ENCODE measurements around the gene POLR3H.

POLR3H gene

DNA sequence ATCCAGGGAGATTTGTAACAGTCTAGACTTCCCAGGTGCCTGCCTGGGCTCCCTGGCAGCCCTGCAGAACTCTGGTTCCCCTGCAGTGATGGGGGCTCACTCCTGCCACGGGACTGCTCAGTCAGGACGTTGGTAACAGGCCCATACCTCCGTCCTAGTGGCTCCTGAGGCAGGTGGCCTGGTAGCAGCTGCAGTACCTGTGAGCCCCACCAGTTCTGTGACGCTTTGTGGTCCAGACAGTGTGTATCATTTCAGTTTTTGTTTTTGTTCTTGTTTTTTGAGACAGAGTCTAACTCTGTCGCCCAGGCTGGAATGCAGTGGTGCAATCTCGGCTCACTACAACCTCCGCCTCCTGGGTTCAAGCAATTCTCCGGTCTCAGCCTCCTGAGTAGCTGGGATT is 27.8 kb downstream of the POLR3H start:
- DNase-seq (ENCODE audit: low spot score): no peak

DNA sequence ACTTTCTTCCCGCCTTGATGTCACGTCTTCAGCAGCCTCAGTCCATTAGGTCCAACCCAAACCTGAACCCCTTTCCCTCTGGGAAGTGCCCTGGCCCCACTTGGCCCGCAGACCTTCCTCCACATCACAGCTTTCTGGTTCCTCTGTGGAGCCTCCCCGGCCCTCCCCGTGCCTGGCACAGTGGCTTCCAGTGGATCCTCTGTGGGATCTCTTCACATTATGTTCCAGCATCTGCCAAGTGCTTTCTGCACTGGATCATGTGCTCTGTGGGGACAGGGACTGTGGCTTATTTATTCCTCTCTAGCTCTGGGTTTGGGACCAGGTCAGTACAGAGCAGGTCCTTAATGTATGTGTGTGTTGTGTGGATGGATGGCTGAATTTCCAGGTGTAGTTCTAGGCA is 30.9 kb downstream of the POLR3H start:
- DNase-seq (ENCODE audit: low spot score): no peak

DNA sequence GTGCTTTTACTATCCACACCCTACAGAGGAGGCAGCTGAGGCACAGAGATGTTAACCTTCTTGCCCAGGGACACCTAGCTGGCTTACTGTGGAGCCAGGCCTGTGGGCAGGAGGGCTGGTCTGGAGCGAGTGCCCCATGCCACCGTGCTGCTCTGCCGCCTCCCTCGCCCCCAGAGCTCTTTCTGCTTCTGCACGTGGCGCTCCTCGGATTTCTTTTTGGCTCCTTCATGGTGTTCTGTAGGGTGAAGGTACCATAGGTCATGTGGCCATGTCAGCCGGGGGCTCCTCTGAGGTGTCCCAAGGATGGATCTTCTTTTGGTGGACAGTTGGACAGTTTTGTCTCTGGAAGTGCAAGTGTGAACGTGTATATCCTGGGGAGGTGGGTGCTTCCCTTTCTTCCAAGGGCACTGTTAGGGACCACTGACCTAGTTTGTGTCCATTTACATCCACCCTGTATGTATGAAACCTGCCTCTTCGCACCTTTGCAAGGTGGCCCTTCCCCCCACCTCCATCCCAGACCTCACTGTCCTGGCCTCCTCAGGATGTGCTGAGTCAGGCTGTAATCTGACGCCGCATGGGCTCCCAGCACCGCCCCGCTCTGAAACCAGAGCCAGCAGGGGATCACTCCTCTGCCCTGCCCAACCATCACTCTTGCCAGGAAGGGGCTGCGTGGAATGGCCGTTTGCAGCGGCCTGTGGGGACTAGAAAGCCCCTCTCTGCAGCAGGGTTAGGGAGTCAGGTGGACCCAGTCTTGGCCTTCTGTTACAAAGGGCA is 31.7 kb downstream of the POLR3H start:
- peak; percentile 86 for DNase-seq (ENCODE audit: low spot score)

DNA sequence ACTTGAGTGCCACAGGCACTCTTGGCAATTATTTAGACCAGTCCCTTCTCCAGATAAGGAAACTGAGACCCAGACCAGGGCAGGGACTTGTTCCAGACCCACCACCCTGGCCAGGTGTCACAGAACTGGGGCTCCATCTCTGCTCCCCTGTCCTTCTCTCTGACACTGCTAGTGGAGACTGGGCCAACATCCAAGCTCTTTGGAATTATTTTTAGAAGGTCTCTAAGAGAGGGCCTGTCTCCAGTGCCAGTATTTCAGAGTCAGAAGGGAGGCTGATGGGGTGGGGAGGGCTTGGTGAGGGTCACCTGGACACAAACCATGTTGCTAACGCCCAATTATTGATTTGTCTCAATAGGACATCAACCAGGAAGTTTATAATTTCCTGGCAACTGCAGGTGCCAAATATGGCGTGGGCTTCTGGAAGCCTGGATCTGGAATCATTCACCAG is 32.7 kb downstream of the POLR3H start:
- no peak for DNase-seq (ENCODE audit: low spot score)

DNA sequence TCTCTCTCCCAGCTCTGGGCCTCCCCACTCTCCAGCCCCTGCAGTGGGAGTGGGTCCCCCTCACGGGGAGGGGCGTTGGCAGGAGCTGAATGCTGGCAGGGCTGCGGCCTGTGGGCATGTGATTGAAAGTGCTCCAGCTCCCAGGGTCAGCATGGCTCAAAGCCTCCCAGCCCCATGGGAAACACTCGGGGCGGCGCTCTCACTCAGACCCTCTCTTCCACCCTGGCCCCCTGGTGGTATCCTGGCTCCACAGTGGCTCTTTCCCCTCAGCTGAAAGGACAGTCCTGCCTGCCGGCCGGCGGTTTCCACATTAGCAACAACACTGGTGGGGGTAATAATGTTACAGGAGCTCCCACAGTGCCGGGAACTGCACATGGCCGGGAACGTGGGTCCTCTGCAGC is 35.5 kb downstream of the POLR3H start:
- no peak for DNase-seq (ENCODE audit: low spot score)

DNA sequence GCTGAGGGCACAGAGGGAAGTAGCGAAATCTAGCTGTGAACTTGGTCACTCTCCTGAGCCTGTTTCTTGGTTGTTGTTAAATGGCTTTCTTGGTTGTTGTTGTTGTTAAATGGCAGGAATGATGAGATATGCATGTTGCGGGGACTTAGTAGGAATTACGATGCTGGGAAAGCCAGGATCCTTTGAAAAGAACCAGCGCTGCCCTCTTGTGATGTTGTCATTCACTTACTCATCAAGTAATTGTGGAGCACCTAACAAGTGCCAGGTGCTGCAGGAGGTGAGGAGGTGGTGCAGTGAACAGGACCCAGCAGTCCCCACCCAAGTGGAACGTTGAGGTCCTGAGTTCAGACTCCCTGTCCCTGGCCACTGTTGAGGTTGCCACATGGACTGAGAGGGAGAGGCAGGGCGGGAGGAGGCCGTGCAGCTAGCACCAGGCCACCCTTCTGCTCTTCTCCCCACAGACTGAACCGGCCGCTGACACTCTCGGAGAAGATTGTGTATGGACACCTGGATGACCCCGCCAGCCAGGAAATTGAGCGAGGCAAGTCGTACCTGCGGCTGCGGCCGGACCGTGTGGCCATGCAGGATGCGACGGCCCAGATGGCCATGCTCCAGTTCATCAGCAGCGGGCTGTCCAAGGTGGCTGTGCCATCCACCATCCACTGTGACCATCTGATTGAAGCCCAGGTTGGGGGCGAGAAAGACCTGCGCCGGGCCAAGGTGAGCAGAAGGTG is 36.8 kb downstream of the POLR3H start:
- no peak for DNase-seq (ENCODE audit: low spot score)

DNA sequence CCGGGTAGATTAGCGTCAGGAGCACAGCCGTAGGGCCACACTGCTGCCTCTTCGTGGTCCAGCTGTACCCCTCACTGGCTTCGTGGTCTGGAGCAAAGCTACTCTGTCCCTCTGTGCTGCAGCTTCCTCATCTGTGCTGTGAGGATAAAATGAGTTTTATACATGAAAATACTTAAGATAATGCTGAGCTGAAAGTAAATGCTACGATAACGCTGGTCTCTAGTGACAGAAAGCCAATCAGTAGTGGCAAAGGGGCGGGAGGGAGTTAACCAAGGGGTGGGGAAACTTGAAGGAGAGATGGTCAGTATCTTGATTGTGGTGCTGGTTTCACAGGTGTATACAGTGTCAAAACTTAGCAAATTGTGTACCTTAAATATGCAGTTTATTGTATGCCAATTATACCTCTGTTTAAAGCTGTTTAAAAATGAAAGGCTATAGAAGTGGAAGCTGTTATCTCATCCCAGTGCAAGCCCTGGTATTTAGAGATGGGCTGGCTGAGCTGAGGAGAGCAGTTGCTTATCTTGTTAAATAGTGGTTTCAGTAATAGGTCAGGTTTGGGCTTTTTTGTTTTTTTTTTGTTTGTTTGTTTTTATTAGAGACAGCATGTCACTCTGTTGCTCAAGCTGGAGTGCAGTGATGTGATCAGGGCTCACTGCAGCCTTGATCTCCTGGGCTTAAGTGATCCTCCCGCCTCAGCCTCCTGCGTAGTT is 38.6 kb downstream of the POLR3H start:
- no peak for DNase-seq (ENCODE audit: low spot score)

DNA sequence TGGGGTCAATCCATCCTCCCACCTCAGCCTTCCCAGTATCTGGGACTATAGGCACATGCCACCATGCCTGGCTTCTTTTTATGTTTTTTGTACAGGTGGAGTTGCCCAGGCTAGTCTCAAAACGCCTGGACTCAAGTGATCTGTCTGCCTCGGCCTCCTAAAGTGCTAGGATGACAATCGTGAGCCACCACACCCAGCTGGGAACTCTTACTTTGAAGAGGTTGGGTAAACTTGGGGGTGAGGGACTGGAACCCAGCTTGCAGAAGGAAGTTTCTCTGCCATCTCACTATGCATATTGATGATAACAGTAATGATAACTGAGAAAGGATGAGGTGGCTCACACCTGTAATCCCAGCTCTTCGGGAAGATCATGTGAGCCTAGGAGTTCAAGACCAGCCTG is 39.5 kb downstream of the POLR3H start:
- DNase-seq (ENCODE audit: low spot score): no peak

DNA sequence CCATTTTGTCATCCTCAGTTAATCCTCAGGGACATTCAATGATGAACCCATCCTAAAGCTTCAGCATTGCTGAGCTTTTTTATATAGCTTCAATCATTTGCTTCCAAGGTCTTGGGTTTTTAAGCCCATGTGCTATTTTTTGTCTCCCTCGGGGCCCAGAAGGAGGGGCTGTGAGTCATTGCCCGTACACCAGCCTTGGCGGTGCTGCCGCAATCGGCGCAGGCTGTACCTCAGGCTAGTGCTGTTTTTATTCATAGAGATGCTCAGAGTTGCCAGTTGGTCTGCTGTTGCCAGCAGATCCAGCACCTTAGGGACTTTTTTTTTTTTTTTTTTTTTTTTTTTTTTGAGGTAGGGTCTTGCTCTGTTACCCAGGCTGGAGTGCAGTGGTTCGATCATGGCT is 39.9 kb downstream of the POLR3H start:
- no peak for DNase-seq (ENCODE audit: low spot score)

DNA sequence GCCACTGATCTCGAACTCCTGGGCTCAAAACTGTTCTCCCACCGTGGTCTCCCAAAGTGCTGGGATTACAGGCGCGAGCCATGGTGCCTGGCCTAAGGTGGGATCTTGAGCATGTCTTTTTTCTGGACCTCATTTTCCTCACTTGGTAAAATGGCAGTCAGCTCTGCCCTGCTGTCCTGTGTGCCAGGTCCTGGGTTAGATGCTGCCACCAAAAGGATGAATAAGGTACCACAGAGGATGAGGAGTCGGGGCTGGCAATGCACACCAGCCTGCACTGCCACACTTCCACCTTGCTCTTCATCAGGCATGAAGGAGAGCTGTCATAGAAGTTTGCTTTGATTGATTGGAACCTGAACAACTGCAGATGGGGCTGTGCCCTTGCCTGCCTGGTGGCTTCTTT is 43.1 kb downstream of the POLR3H start:
- DNase-seq (ENCODE audit: low spot score): peak; percentile 47

DNA sequence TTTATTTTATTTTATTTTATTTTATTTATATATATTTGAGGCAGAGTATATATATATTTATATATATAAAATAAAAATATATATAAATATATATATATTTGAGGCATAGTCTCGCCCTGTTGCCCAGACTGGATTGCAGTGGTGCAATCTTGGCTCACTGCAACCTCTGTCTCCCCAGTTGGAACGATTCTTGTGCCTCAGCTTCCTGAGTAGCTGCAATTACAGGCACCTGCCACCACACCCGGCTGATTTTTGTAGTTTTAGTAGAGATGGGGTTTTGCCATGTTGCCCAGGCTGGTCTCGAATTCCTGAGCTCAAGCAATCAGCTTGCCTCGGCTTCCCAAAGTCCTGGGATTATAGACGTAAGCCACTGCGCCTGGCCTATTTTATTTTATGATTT is 44.0 kb downstream of the POLR3H start:
- no peak for DNase-seq (ENCODE audit: low spot score)

DNA sequence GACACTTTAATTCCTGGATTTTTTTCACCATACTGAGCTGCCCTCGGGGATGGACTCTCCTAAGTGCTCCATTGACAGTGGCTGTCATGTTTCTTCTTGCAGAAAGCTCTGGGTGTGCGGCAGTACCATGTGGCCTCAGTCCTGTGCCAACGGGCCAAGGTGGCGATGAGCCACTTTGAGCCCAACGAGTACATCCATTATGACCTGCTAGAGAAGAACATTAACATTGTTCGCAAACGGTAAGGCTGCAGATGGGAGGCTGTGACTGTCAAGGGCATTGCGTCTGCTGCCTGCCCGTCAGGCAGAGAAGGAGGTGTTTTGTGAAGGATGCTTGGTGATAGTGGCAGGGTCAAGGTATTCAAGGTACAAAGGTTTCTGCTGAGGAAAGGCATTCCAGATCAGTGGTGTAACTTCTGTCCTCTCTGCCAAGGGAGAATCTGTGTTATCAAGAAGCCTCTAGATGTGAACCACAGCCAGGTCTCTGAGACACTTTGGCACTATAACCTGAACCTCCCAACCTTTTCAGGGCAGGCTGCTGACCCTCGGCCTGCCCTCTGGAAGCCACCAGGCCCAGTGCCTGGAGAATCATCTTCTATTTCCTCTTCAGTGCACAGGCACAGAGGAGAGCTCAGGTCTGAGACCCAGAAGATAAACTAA is 44.5 kb downstream of the POLR3H start:
- DNase-seq (ENCODE audit: low spot score): no peak

DNA sequence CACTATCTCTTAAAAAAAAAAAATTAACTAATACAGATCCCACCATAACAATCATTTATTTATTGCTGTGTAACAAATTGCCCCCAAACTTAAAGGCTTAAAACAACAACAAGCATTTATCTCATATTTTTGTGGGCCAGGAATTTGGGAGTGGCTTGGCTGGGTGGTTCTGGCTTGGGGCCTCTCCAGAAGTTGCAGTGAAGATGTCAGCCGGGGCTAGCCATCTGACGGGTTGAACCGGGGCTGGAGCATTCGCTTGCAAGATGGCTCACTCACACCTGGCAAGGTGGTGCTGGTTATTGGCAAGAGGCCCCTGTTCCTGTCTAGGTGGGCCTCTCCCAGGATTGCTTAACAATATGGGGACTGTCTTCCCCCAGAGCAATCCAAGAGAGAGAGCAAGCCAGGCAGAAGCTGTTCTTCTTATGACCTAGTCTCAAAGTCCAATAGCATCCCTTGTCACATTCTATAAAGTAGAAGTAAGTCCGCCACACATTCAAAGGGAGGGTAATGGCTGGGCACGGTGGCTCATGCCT is 45.9 kb downstream of the POLR3H start:
- peak; percentile 63 for DNase-seq (ENCODE audit: low spot score)

DNA sequence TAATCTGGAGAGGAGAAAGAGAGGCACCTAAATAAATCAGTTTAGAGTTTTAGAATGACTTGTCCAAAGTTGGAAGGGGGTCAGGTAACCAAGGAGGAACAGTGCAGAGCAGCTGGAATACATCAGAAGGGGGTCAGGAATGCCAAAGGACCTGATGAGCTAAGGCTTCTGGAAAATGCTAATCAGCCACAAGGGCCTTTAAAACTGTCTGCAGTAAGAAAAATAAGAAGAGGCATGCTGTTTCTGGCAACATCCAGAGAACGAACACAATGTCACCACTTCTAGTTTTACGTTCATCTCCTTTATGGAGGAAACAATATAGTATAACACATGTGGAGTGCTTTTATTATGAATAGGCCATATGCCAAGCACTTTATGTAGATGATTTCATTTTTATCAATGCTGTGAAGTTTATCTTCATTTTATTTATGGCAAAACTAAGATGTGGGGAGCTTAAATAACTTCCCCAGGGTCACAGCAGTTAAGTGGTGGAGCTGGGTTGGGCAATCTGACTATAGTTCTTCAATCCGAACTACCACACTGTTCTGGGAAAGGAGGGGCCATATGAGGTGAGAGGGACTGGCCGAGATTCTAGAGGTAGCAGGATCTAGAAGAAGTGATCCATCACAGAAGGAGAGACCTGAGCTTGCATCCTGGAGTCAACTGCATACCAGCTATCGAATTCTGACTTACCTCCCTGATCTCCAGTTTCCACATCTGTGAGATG is 52.7 kb downstream of the POLR3H start:
- DNase-seq (ENCODE audit: low spot score): no peak

DNA sequence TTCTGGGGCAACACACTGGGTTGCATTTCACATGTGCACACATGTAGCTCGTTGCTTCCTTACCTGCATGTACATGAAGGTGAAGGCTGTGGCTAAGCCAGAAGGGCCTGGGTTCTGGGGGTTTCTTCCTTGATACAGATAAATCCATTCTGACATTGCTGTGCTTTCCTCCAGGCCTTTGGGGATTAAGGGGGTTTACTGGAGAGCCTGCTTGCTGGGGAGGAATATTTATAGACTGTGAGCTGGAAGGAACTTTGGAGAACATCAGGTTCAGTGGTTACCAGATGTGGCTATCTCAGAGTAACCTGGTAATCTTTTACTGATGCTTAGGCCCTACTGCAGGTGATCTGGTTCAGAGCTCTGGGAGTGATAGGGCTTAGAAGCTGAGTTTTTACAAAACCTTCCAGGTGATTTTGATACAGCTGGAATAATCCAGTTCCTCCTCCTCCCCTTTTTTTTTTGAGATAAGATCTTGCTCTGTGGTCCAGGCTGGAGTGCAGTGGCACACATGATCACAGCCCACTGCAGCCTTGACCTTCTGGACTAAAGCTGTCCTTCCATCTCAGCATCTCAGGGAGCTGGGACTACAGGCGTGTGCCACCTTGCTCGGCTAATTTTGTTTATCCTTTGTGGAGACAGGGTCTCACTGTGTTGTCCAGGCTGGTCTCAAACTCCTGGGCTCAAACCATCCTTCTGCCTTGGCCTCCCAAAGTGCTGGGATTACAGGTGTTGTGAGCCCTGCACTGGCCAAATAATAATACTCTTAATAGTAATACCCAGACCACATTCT is 55.5 kb downstream of the POLR3H start:
- no peak for DNase-seq (ENCODE audit: low spot score)

DNA sequence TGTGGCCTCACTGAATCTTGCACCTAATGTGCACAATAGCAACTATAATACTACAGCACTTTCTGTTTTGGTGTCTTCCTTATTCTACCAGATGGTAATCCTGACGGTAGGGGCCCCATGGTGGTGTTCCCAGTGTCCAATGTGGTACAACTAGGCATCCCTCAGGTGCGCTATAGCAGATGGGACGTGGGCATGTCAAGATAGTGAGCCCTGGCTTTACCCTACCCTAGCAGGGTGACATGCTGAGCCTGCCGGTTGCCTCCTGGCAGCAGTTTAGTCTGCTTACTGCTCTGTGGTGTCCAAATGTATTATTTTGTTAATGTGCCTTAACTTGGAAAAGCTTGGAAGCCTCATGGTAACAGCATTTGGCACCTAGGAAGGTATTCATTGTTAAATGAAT is 56.2 kb downstream of the POLR3H start:
- no peak for DNase-seq (ENCODE audit: low spot score)

DNA sequence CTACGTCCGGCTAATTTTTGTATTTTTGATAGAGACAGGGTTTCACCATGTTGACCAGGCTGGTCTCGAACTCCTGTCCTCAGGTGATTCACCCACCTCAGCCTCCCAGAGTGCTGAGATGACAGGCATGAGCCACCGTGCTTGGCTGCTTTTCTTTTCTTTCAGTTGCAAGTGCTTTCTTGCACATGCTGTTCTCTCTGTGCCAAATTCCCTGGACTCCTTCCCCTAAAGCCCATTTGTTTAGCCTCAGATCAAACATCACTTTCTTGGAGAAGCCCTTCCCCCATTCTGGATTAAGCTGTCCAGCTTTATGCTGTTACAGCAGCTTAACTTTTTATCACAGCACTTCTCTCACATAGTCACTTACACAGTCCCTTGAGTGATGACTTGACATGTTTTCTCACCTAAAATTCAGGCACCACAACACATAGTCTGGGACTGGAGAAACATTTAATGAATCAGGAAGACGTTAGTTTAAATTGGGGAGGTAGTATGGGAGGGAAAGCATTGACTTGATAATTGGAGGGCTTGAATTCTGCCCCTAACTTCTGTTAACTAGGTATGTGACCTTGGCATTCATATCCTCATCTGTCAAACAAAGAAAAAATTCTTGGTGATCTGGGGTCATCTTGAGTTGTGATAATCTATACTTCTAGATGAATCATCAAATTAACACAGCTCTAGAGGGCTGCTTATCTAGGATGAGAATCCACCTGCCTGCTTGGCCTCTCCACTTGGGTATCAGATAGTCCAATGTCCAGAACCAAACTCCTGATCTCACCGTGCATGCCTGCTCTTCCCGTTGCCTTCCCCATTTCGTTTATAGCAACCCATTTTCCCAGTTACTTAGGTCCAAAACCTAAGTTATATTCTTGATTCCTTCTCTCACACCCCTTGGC is 57.0 kb downstream of the POLR3H start:
- no peak for DNase-seq (ENCODE audit: low spot score)

DNA sequence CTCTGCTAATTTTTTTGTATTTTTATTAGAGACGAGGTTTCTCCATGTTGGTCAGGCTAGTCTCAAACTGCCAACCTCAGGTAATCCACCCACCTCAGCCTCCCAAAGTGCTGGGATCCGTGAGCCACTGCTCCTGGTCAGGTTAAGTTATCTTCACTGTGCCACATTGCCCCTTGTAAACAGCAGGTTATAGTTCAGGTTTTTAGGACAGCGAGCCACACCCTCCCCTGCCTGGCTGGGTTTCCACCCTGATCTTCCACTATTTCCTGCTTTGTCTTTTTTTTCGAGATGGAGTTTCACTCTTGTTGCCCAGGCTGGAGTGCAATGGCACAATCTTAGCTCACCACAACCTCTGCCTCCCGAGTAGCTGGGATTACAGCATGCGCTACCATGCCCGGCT is 59.2 kb downstream of the POLR3H start:
- no peak for DNase-seq (ENCODE audit: low spot score)

DNA sequence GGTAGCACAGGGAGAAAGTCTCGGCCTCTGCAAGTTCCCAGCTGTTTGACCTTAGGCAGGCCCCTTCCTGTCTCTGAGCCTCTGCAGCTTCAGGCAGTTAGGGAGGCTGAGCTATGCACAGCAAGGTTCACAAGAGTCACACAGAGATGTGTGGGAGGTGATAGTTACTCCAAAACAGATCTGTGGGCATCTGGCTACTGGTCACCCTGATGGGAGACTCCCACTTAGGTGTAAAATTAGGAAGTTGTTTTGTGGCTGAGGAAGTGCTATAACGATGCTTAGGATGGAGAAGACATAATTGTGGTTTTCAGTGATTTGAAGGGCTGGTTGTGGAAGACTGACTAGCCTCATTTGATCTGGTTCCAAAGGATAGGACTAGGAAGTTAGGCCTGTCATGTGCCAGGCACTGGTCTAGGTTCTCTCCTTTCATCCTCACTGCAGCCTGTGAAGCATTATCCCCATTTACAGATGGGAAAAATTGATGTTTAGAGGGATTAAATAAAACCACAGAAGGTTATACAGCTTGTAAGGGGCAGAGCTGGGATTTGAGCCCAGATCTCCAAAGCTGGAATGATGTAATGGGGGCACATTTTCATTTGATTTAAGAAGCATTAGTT is 61.8 kb downstream of the POLR3H start:
- peak; percentile 33 for DNase-seq (ENCODE audit: low spot score)
